Mucosa of rectum (tissue), 2 donors: ENCODE measurements around the gene KCNJ3.

ENCODE experiments used
- H3K27ac ChIP-seq, 2 donors: one replicate each; pipeline ENCODE4 v1.7.0; 2013; ENCODE audit warnings: inconsistent platforms in 2 of 2, low read depth in 2 of 2, low read length in 2 of 2
- H3K27me3 ChIP-seq, 2 donors: one replicate each; pipeline ENCODE4 v1.7.0; 2013; ENCODE audit warnings: low read length in 2 of 2; ENCODE audit not compliant: control insufficient read depth in 2 of 2, insufficient read depth in 2 of 2
- H3K36me3 ChIP-seq, 2 donors: one replicate each; pipeline ENCODE4 v1.7.0; 2013; ENCODE audit warnings: low read length in 2 of 2; ENCODE audit not compliant: control insufficient read depth in 2 of 2, insufficient read depth in 2 of 2
- H3K4me1 ChIP-seq, 2 donors: one replicate each; pipeline ENCODE4 v1.7.0; 2013; ENCODE audit warnings: low read length in 2 of 2, mild to moderate bottlenecking in 1 of 2; ENCODE audit not compliant: control insufficient read depth in 2 of 2, insufficient read depth in 2 of 2
- H3K4me3 ChIP-seq, 2 donors: one replicate each; pipeline ENCODE4 v1.7.0; 2013; ENCODE audit warnings: low read length in 2 of 2
- H3K9ac ChIP-seq, 2 donors: one replicate each; pipeline ENCODE4 v1.7.0; 2013; ENCODE audit warnings: low read length in 2 of 2, low read depth in 1 of 2, mild to moderate bottlenecking in 1 of 2
- H3K9me3 ChIP-seq, 2 donors: one replicate each; pipeline ENCODE4 v1.7.0; 2013; ENCODE audit warnings: low read length in 2 of 2; ENCODE audit not compliant: control insufficient read depth in 2 of 2
- donor health status: healthy.
- donor health status: Normal muscosa, but diverticular disease.

Gene KCNJ3

DNA sequence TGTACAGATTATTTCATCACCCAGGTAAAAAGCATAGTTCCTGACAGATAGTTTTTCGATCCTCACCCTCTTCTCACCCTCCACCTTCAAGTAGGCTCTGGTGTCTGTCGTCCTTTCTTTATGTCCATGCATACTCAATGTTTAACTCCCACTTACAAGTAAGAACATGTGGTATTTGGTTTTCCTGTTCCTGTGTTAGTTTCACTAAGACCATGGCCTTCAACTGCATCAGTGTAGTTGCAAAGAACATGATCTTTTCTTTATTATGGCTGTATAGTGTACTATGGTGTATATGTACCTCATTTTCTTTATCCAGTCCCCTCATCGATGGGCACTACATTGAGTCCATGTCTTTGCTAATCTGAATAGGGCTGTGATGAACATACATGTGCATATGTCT, 184.2 kb downstream of the KCNJ3 start:
- Histone ChIP-seq H3K36me3 (no peaks in the 10 kb centered on the region), H3K4me1 (no peaks in the 10 kb centered on the region), H3K9ac (no peak overlapping the region), H3K27ac (no peak overlapping the region), H3K27me3 (no peaks in the 10 kb centered on the region), H3K9me3 (no peaks in the 10 kb centered on the region), H3K4me3 (no peak overlapping the region)

DNA sequence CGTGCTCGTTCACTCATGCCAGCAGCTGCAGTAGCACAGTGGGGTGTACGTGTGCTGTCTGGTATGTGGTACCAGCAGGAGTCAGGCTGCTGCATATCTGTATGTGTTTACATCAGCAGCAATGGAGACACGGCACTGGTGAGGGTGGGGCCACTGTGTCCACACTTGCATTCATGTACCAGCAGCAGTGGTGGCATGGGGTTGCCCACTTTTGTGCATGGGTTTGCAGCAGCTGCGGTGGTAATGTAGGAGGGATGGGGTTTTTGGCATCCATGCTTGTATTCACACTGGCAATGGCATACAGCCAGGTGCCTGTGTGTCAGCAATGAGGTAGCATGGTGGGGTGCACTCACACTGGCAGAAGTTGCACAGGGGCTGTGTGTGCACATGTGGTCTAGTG, 187.8 kb downstream of the KCNJ3 start:
- Histone ChIP-seq H3K9me3 (no peaks in the 10 kb centered on the region), H3K4me1 (no peaks in the 10 kb centered on the region), H3K36me3 (no peaks in the 10 kb centered on the region), H3K4me3 (no peak overlapping the region), H3K27ac (no peak overlapping the region), H3K27me3 (no peaks in the 10 kb centered on the region), H3K9ac (no peak overlapping the region)

DNA sequence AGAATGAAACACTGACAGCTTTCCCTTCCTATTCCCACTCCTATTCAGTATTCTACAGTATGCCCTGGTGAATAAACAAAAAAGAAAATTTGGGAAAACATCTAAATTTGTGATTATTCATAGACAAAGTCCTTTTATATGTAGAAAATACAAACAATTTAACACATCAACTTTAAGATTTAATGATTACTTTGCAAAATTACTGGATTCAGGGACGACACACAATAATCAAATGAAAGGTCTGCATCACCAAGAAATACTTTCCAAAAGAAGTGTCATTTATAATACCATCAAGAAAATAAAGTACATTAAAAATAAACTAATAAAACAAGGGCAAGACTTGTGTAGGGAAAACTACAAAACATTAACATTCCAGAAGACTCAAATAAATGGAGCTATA, 199.8 kb downstream of the KCNJ3 start:
- H3K27me3 ChIP-seq: no peaks in the 10 kb centered on the region
- no peaks in the 10 kb centered on the region for H3K36me3 ChIP-seq
- H3K9ac ChIP-seq: no peak overlapping the region
- H3K27ac ChIP-seq: no peak overlapping the region
- no peak overlapping the region for H3K4me3 ChIP-seq
- no peaks in the 10 kb centered on the region for H3K4me1 ChIP-seq
- no peaks in the 10 kb centered on the region for H3K9me3 ChIP-seq

DNA sequence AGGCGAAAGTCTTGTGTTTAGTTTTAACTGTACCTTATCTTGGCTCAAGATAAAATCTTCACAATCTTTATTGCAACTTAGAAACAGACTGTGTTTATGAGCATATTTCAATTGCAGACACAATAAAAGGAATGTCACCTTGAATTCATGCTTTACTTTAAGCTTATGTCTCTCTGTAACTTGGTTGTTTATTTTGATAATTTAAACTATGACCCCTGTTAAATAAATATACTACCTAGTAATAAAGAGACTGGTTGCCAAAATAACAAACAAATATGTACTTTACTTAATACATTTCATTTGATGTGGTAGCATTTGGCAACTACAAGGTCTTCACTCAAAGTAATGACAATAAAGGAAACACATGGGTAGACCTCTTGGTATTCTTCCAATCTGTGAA, 202.6 kb downstream of the KCNJ3 start:
- Histone ChIP-seq H3K27me3 (no peaks in the 10 kb centered on the region), H3K9ac (no peak overlapping the region), H3K4me3 (no peak overlapping the region), H3K36me3 (no peaks in the 10 kb centered on the region), H3K9me3 (no peaks in the 10 kb centered on the region), H3K27ac (no peak overlapping the region), H3K4me1 (no peaks in the 10 kb centered on the region)
